ENCODE measurements around the gene OGFR.

OGFR gene

DNA sequence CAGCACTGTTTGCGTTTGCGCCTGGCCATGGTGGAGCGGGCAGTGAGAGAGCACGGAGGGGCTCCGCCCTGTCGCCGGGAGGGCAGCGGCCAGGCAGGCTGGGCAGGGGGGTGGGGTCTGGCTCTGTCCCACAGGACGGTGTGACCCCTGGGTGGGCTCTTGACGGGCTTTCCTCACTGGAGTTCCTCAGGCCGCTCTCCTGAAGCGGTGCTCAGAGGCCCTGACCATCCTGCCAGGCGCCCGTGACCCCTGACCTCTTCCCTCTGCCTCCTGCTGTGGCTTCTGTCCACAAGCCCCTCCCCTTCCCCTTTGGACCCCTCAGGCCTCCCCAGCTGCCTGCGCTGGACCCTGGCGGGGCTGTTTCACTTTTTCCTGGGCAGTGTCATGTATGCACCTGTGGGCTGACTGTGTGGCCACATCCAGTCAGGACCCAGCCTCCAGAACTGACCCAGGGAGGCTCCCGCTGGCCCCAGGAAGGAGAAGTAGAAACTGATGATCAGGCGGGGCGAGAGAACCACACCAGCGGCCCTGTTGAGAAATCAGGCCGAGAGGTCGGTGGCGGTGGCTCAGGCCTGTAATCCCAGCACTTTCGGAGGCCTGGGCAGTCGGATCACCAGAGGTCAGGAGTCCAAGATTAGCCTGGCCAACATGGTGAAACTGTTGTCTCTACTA lies 1.2 kb downstream of the OGFR start:
- TF ChIP-seq CREB5 (CRISPR knock-in tag; IDR thresholded peaks at IDR 0.05; ENCODE audit: low read depth) (no peak), TOX (CRISPR knock-in tag; IDR thresholded peaks at IDR 0.05; ENCODE audit: borderline replicate concordance) (no peak), ZFP30 (CRISPR knock-in tag; IDR thresholded peaks at IDR 0.05) (no peak), ZNF8 (CRISPR knock-in tag; IDR thresholded peaks at IDR 0.05) (no peak)
- peak; percentile 30 for ATAC-seq

GRCh38 chr20:62806383-62807050 lies 1.9 kb downstream of the OGFR start:
- no peak for TF ChIP-seq RARB (CRISPR knock-in tag; IDR thresholded peaks at IDR 0.05)
- TF ChIP-seq TOX (CRISPR knock-in tag; IDR thresholded peaks at IDR 0.05; ENCODE audit: borderline replicate concordance), result no peak
- no peak for TF ChIP-seq GLIS3 (CRISPR knock-in tag; IDR thresholded peaks at IDR 0.05)
- no peak for TF ChIP-seq SNAI2 (CRISPR knock-in tag; IDR thresholded peaks at IDR 0.05)
- no peak for TF ChIP-seq BACH2 (CRISPR knock-in tag; IDR thresholded peaks at IDR 0.05; ENCODE audit: borderline replicate concordance)
- TF ChIP-seq OSR1 (CRISPR knock-in tag; IDR thresholded peaks at IDR 0.05), result no peak
- no peak for TF ChIP-seq ZC3H10 (CRISPR knock-in tag; IDR thresholded peaks at IDR 0.05)
- TF ChIP-seq ISL1 (CRISPR knock-in tag; IDR thresholded peaks at IDR 0.05), result no peak
- no peak for TF ChIP-seq CSDC2 (CRISPR knock-in tag; IDR thresholded peaks at IDR 0.05)
- TF ChIP-seq ZNF70 (CRISPR knock-in tag; IDR thresholded peaks at IDR 0.05), result no peak
- no peak for TF ChIP-seq TCF4 (CRISPR knock-in tag; IDR thresholded peaks at IDR 0.05; ENCODE audit: borderline replicate concordance)
- no peak for ATAC-seq

GRCh38 chr20:62807444-62808210 lies 3.0 kb downstream of the OGFR start:
- TF ChIP-seq ZFP30 (CRISPR knock-in tag; IDR thresholded peaks at IDR 0.05) (no peak), GLIS3 (CRISPR knock-in tag; IDR thresholded peaks at IDR 0.05) (no peak), TOX (CRISPR knock-in tag; IDR thresholded peaks at IDR 0.05; ENCODE audit: borderline replicate concordance) (no peak), CSDC2 (CRISPR knock-in tag; IDR thresholded peaks at IDR 0.05) (no peak), ARNTL (CRISPR knock-in tag; IDR thresholded peaks at IDR 0.05; ENCODE audit: borderline replicate concordance, low read depth) (no peak), PATZ1 (CRISPR knock-in tag; IDR thresholded peaks at IDR 0.05; ENCODE audit: borderline replicate concordance) (no peak), OSR1 (CRISPR knock-in tag; IDR thresholded peaks at IDR 0.05) (no peak), ZNF8 (CRISPR knock-in tag; IDR thresholded peaks at IDR 0.05) (no peak)
- TF ChIP-seq, protein P1, sequence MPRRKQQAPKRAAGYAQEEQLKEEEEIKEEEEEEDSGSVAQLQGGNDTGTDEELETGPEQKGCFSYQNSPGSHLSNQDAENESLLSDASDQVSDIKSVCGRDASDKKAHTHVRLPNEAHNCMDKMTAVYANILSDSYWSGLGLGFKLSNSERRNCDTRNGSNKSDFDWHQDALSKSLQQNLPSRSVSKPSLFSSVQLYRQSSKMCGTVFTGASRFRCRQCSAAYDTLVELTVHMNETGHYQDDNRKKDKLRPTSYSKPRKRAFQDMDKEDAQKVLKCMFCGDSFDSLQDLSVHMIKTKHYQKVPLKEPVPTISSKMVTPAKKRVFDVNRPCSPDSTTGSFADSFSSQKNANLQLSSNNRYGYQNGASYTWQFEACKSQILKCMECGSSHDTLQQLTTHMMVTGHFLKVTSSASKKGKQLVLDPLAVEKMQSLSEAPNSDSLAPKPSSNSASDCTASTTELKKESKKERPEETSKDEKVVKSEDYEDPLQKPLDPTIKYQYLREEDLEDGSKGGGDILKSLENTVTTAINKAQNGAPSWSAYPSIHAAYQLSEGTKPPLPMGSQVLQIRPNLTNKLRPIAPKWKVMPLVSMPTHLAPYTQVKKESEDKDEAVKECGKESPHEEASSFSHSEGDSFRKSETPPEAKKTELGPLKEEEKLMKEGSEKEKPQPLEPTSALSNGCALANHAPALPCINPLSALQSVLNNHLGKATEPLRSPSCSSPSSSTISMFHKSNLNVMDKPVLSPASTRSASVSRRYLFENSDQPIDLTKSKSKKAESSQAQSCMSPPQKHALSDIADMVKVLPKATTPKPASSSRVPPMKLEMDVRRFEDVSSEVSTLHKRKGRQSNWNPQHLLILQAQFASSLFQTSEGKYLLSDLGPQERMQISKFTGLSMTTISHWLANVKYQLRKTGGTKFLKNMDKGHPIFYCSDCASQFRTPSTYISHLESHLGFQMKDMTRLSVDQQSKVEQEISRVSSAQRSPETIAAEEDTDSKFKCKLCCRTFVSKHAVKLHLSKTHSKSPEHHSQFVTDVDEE (CRISPR knock-in tag; IDR thresholded peaks at IDR 0.05), result no peak
- ATAC-seq, result no peak

DNA sequence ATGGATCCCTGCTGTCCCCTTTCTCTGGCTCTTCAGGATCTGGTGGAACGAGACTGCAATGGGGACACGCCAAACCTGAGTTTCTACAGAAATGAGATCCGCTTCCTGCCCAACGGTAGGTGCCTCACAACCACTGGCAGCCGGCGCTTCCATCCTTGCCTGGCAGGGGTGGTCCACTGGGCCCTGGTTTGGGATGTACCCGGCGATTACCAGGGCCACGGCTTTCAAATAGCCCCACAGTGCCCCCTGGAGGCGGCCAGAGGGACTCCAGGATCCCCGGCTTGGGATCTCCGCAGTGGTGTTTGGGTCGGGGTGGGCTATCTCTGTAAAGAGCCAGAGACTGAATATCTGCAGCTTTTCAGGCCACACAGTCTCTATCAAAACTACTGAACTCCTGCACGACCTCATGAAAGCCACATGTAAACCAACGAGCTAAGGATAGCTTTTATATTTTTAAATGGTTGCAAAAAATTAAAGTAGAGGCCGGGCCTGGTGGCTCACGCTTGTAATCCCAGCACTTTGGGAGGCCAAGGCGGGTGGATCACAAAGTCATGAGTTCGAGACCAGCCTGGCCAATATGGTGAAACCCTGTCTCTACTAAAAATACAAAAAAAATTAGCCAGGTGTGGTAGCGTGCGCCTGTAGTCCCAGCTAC lies 3.7 kb downstream of the OGFR start:
- peak; percentile 78 for ATAC-seq
- TF ChIP-seq ZNF8 (CRISPR knock-in tag; IDR thresholded peaks at IDR 0.05) (no peak), BACH2 (CRISPR knock-in tag; IDR thresholded peaks at IDR 0.05; ENCODE audit: borderline replicate concordance) (no peak), ESRRG (CRISPR knock-in tag; IDR thresholded peaks at IDR 0.05) (no peak), CREB5 (CRISPR knock-in tag; IDR thresholded peaks at IDR 0.05; ENCODE audit: low read depth) (no peak), PATZ1 (CRISPR knock-in tag; IDR thresholded peaks at IDR 0.05; ENCODE audit: borderline replicate concordance) (no peak), ZFP30 (CRISPR knock-in tag; IDR thresholded peaks at IDR 0.05) (no peak), GLIS3 (CRISPR knock-in tag; IDR thresholded peaks at IDR 0.05) (no peak), RARB (CRISPR knock-in tag; IDR thresholded peaks at IDR 0.05) (no peak), ZNF565 (CRISPR knock-in tag; conservative IDR thresholded peaks at IDR 0.05; ENCODE audit: low read depth) (no peak), ISL1 (CRISPR knock-in tag; IDR thresholded peaks at IDR 0.05) (no peak), TOX (CRISPR knock-in tag; IDR thresholded peaks at IDR 0.05; ENCODE audit: borderline replicate concordance) (no peak), SNAI2 (CRISPR knock-in tag; IDR thresholded peaks at IDR 0.05) (no peak)

Data from SK-N-SH treated with all-trans-retinoic acid at 6 μM for 48 hours (cell line).